Brain microvascular endothelial cell (primary cell): ENCODE results near the gene SLC25A44.

Experiments used
- DNase-seq: peaks from one replicate; pipeline ENCODE4 v3.0.0-alpha.2; 2020
- H3K27ac ChIP-seq: fragments of 250-450 bp; sonication (Bioruptor Pico); 2 replicates; pipeline ENCODE4 v1.5.1; 2020; ENCODE audit warnings: mild to moderate bottlenecking, moderate library complexity
- H3K27me3 ChIP-seq: fragments of 250-450 bp; sonication (Bioruptor Pico); replicated peaks from 2 replicates; pipeline ENCODE4 v1.5.1; 2020; ENCODE audit warnings: mild to moderate bottlenecking
- H3K36me3 ChIP-seq: fragments of 250-450 bp; sonication (Bioruptor Pico); replicated peaks from 2 replicates; pipeline ENCODE4 v1.5.1; 2020; ENCODE audit warnings: mild to moderate bottlenecking
- H3K4me3 ChIP-seq: 2 replicates; pipeline ENCODE4 v1.5.1; 2011; ENCODE audit warnings: low read depth, mild to moderate bottlenecking, control low read depth, low read length, moderate library complexity
- in situ Hi-C: cut with HindIII; loops from 2 replicates; pipeline ENCODE4 v1.10.0; 2017; ENCODE audit warnings: low sequenced_read_pairs, low pct_ligation_motif_present
- TF ChIP-seq, protein P1 (sequence below): IDR thresholded peaks from 2 replicates; pipeline ENCODE4 v1.5.1; 2011; ENCODE audit warnings: low read depth, mild to moderate bottlenecking, moderate library complexity, low read length, control low read depth, inconsistent platforms; ENCODE audit errors: missing control alignments

The SLC25A44 gene

DNA sequence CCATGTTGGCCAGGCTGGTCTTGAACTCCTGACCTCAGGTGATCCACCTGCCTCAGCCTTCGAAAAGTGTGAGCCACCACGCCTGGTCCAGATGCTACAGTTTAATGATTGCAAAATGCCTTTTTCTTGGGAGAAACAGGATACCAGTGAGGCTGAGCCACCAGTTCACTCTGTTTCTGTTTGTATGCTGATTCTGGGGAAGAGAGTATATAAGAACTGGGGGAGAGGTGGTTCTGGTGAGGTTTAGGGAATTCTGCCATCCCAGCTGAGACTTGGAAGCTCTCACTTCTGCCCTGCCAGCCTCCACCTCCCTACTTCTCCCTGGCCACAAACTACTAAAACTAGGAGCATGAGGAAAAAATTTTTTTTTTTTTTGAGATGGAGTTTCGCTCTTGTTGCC, 10.8 kb downstream of the SLC25A44 start:
- Histone ChIP-seq H3K27ac (no peak overlapping the region), H3K36me3 (peaks cover 30% of the 10 kb centered on the region), H3K4me3 (no peak overlapping the region), H3K27me3 (no peaks in the 10 kb centered on the region)
- DNase-seq: no peak
- in situ Hi-C loops: no loop called here
- TF ChIP-seq, protein P1, sequence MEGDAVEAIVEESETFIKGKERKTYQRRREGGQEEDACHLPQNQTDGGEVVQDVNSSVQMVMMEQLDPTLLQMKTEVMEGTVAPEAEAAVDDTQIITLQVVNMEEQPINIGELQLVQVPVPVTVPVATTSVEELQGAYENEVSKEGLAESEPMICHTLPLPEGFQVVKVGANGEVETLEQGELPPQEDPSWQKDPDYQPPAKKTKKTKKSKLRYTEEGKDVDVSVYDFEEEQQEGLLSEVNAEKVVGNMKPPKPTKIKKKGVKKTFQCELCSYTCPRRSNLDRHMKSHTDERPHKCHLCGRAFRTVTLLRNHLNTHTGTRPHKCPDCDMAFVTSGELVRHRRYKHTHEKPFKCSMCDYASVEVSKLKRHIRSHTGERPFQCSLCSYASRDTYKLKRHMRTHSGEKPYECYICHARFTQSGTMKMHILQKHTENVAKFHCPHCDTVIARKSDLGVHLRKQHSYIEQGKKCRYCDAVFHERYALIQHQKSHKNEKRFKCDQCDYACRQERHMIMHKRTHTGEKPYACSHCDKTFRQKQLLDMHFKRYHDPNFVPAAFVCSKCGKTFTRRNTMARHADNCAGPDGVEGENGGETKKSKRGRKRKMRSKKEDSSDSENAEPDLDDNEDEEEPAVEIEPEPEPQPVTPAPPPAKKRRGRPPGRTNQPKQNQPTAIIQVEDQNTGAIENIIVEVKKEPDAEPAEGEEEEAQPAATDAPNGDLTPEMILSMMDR: no peak

DNA sequence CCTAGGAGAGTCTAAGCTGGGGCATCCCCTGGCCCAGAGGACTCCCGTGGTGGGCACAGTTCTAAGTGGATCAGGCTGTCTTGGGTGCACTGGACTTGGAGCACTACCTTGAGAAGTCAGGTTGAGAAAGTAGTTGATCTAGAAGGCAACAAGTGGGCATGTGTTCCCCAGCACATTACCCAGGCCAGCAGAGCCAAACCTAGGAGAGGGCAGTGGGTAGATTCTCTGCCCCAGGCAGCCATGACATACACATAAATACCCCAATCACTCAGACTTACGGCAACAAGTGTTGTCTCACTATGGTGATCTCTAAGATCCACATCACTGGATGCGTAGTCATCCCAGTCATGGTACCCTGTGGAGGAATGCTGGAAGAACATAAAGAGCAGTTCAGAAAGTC, 17.3 kb downstream of the SLC25A44 start:
- H3K4me3 ChIP-seq: no peak overlapping the region
- in situ Hi-C loops: no loop called here
- H3K27ac ChIP-seq: no peak overlapping the region
- DNase-seq: no peak
- H3K27me3 ChIP-seq: no peaks in the 10 kb centered on the region
- H3K36me3 ChIP-seq: peaks cover 15% of the 10 kb centered on the region
- TF ChIP-seq, protein P1: no peak

DNA sequence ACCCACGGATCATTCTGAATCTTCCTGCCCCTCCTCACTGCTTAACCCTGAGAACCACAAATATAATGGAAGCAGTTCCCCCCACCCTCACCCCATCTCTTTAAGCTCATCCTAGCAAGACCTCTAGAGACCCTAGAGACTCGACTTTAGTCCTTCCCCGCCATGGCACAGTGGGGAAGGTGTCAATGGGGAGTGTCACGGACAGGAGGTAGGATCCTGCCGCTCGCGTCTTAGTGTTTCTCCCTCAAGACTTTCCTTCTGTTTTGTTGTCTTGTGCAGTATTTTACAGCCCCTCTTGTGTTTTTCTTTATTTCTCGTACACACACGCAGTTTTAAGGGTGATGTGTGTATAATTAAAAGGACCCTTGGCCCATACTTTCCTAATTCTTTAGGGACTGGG, 18.2 kb downstream of the SLC25A44 start:
- H3K36me3 ChIP-seq: peaks cover 10% of the 10 kb centered on the region
- no peak for DNase-seq
- no peaks in the 10 kb centered on the region for H3K27me3 ChIP-seq
- in situ Hi-C loops: no loop called here
- TF ChIP-seq, protein P1: no peak
- H3K4me3 ChIP-seq: peak overlapping the region; percentile 94
- H3K27ac ChIP-seq: peak overlapping the region; percentile 98

DNA sequence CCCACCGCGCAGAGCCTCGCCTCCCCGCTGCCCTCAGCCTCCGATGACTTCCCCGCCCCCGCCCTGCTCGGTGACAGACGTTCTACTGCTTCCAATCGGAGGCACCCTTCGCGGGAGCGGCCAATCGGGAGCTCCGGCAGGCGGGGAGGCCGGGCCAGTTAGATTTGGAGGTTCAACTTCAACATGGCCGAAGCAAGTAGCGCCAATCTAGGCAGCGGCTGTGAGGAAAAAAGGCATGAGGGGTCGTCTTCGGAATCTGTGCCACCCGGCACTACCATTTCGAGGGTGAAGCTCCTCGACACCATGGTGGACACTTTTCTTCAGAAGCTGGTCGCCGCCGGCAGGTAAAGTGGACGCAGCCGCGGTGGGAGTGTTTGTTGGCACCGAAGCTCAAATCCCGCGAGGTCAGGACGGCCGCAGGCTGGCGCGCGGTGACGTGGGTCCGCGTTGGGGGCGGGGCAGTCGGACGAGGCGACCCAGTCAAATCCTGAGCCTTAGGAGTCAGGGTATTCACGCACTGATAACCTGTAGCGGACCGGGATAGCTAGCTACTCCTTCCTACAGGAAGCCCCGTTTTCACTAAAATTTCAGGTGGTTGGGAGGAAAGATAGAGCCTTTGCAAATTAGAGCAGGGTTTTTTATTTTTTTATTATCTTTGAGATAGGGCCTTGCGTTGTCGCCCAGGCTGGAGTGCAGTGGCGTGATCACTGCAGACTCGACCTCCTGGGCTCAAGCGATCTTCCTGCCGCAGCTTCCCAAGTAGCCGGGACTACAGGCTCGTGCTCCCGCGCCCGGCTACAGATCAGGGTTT, 19.1 kb downstream of the SLC25A44 start, which contains the start of gene PMF1:
TSS of gene PMF1 (plus strand) at position 175 of the 811 bp plus-strand sequence. CDS start at position 184, 9 bp downstream.
- TF ChIP-seq, protein P1: no peak
- peaks cover 6% of the 10 kb centered on the region for H3K36me3 ChIP-seq
- in situ Hi-C loops: no loop called here

DNA sequence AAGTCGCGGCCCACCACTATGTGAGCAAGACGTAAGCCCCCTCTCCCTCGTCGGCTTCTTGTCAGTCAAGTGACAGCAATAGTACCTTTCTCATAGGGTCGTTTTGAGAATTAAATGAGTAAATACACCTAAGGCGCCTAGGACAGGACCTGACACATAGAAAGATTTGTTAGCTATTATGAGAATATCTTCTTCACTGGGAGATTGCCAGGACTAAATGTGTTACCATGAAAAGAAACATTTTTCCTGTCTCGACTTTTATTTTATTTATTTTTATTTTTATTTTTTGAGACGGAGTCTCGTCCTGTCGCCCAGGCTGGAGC, 19.7 kb downstream of the SLC25A44 start:
- in situ Hi-C loops: no loop called here
- Histone ChIP-seq H3K4me3 (peak overlapping the region; percentile 94), H3K27ac (peak overlapping the region; percentile 98), H3K36me3 (peaks cover 3% of the 10 kb centered on the region), H3K27me3 (no peaks in the 10 kb centered on the region)
- DNase-seq: no peak
- TF ChIP-seq, protein P1: no peak

More for the DNA sequence above, 19.1 kb downstream of the SLC25A44 start, which contains the start of gene PMF1:
- Histone ChIP-seq H3K27me3 (no peaks in the 10 kb centered on the region), H3K27ac (peak within 1 kb of the TSS; percentile 98), H3K4me3 (peak within 1 kb of the TSS; percentile 94)
- DNase-seq: peak; percentile 96
